ENCODE measurements around the gene BMS1. TPM values are rescaled to one million over a fixed set of nuclear protein-coding genes. Genes with fewer than 3 reads are reported as not detected.

The BMS1 gene
- total and polyA plus RNA-seq, 2 of the 13 experiments (the other 11 are each of a cell fraction or from before 2014, with no cell fraction given) = 3.9 to 25.2 TPM

- TF ChIP-seq ZNF609 (CRISPR knock-in tag; IDR thresholded peaks at IDR 0.05; ENCODE audit: borderline replicate concordance) = peak; percentile 83; the same call in 1 of the 2 replicates
- peak; percentile 80; the same call in 1 of the 2 replicates for TF ChIP-seq SMYD3 (CRISPR knock-in tag; IDR thresholded peaks at IDR 0.05)
- TF ChIP-seq ZBTB49 (CRISPR knock-in tag; IDR thresholded peaks at IDR 0.05; ENCODE audit: borderline replicate concordance) = no peak
- peak; percentile 96 for TF ChIP-seq ERF (CRISPR knock-in tag; IDR thresholded peaks at IDR 0.05)
- TF ChIP-seq ZNF713 (CRISPR knock-in tag; IDR thresholded peaks at IDR 0.05) = no peak
- TF ChIP-seq ZNF20 (CRISPR knock-in tag; IDR thresholded peaks at IDR 0.05) = peak; percentile 69; the same call in 1 of the 2 replicates
- 0 out of 2 replicates have a peak, but pooled peaks have one; percentile 85 for TF ChIP-seq HOXD1 (CRISPR knock-in tag; IDR thresholded peaks at IDR 0.05)
- TF ChIP-seq ARNTL (CRISPR knock-in tag; IDR thresholded peaks at IDR 0.05) = 0 out of 2 replicates have a peak, but pooled peaks have one; percentile 55
- TF ChIP-seq EP300 (IDR thresholded peaks at IDR 0.05; ENCODE audit: low read depth in 2 of 2, low read length in 2 of 2) = peak in 1 of 2 experiments; percentile 46; a peak in 1 of 4 replicates
- TF ChIP-seq EP300 (CRISPR knock-in tag; IDR thresholded peaks at IDR 0.05; ENCODE audit: borderline replicate concordance) = peak; percentile 60; the same call in 1 of the 2 replicates
- TF ChIP-seq MNT (IDR thresholded peaks at IDR 0.05) = 0 out of 2 replicates have a peak, but pooled peaks have one; percentile 18
- TF ChIP-seq ZNF317 (CRISPR knock-in tag; IDR thresholded peaks at IDR 0.05) = peak; percentile 84
- no peak for TF ChIP-seq ZNF282 (IDR thresholded peaks at IDR 0.05; ENCODE audit: partially characterized antibody)
- peak; percentile 91 for TF ChIP-seq ZSCAN31 (CRISPR knock-in tag; IDR thresholded peaks at IDR 0.05; ENCODE audit: low read depth)
- peak; percentile 86 for TF ChIP-seq THAP9 (CRISPR knock-in tag; IDR thresholded peaks at IDR 0.05; ENCODE audit: borderline replicate concordance)
- TF ChIP-seq ETV6 (CRISPR knock-in tag; conservative IDR thresholded peaks at IDR 0.05) = peak; percentile 74
These were observed at the start of gene BMS1 (continued) for GRCh38 chr10:42782446-42783180.
